HG03439 (cell line): Measurements from ENCODE around the gene PRC1.
"Not testable (repeated sequence)": the region's sequence is repeated elsewhere in the genome, so short reads cannot be mapped to it uniquely, and the experiment has no call there.

Source experiments
- ATAC-seq: cut with Tn5 transposase; IDR thresholded peaks from one replicate; pipeline ENCODE4 v1.9.1; 2021; ENCODE audit warnings: mild to moderate bottlenecking, moderate library complexity; ENCODE audit not compliant: unreplicated experiment

Gene PRC1

GRCh38 chr15:90934949-90935751, 59.2 kb downstream of the PRC1 start, which contains the start of gene UNC45A:
UNC45A (plus strand) TSS chr15:90935285; CDS start chr15:90935325, 40 bp downstream.
- ATAC-seq: peak; percentile 60

- peak; percentile 22 for ATAC-seq
These were observed 59.9 kb downstream of the PRC1 start for GRCh38 chr15:90934256-90934948.

- ATAC-seq: no peak
These were observed 61.0 kb downstream of the PRC1 start for GRCh38 chr15:90933301-90933700.

- no peak for ATAC-seq
These were observed 61.7 kb downstream of the PRC1 start for GRCh38 chr15:90932660-90932991.

GRCh38 chr15:90931828-90932659, 62.3 kb downstream of the PRC1 start, which contains the start of gene HDDC3:
HDDC3 (minus strand) TSS chr15:90932549; CDS start chr15:90932540, 9 bp downstream.
- ATAC-seq: peak; percentile 45

- ATAC-seq: no peak
These were observed 62.8 kb downstream of the PRC1 start for GRCh38 chr15:90931575-90931827.

GRCh38 chr15:90930861-90931574, 63.3 kb downstream of the PRC1 start:
- ATAC-seq: no peak

- no peak for ATAC-seq
These were observed 64.9 kb downstream of the PRC1 start for GRCh38 chr15:90929246-90930019.

GRCh38 chr15:90928106-90928505, 66.2 kb downstream of the PRC1 start:
- not testable (repeated sequence) for ATAC-seq

- not testable (repeated sequence) for ATAC-seq
These were observed 67.6 kb downstream of the PRC1 start for GRCh38 chr15:90926766-90927165.

- peak; percentile 56 for ATAC-seq
These were observed 70.0 kb downstream of the PRC1 start for GRCh38 chr15:90924375-90924774.

GRCh38 chr15:90922712-90923322, 71.5 kb downstream of the PRC1 start:
- ATAC-seq: peak; percentile 80

GRCh38 chr15:90921887-90922286, 72.4 kb downstream of the PRC1 start:
- no peak for ATAC-seq

- no peak for ATAC-seq
These were observed 75.5 kb downstream of the PRC1 start for GRCh38 chr15:90918835-90919234.

GRCh38 chr15:90918034-90918788, 76.1 kb downstream of the PRC1 start:
- ATAC-seq: no peak

GRCh38 chr15:90917569-90917968, 76.8 kb downstream of the PRC1 start:
- no peak for ATAC-seq

GRCh38 chr15:90916461-90916860, 77.9 kb downstream of the PRC1 start:
- ATAC-seq: no peak
